GM18511 (cell line): ENCODE results near the gene DLG1.

ENCODE experiments used
- ATAC-seq: cut with Tn5 transposase; IDR thresholded peaks from one replicate; pipeline ENCODE4 v1.9.1; 2021; ENCODE audit warnings: mild to moderate bottlenecking, moderate library complexity; ENCODE audit not compliant: unreplicated experiment

Gene DLG1

GRCh38 chr3:197002701-197003454 is 295.5 kb downstream of the DLG1 start:
- peak; percentile 71 for ATAC-seq

GRCh38 chr3:197001972-197002700 is 296.3 kb downstream of the DLG1 start:
- ATAC-seq: peak; percentile 5

DNA sequence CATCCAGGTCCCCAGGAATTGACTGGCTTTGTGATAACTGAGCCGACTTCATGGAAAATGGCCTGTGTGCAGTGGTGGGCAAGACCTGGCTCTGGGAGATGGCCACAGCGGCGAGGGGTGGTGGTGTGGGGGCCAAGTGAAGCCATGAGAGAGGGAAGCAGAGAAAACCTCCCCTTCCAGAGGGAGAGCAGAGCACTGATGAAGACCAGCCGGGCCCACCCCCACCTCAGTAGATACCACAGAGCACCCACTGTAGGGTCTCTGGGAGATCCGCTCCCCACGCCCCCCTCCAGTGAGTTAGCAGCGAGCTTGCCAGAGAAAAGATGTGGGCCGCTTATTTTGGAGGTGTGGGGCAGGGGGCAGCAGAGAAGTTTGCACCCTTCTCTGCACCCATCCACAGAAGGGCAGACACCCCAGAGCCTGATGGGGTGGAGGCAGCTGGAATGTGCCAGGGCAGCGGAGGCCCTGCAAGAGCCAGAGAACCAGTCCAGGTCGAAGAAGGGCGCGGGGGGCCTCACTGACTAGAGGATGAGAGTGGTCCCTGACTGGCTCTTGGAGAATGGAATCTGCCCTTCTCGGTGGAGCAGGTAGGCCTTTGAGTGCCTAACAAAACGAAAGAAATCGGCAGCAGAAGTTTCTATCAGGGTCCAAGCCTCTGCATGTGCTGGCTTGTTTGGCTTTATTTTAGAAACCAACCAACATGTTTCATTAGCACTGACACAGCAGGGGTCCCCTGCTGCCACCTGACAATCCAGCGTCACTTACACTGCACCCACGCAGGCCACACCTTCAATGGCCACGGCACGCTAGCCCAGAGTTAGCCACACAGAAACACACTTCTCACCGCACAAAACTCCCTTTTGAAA is 297.1 kb downstream of the DLG1 start:
- no peak for ATAC-seq

GRCh38 chr3:197000211-197000610 is 298.2 kb downstream of the DLG1 start:
- ATAC-seq: no peak

DNA sequence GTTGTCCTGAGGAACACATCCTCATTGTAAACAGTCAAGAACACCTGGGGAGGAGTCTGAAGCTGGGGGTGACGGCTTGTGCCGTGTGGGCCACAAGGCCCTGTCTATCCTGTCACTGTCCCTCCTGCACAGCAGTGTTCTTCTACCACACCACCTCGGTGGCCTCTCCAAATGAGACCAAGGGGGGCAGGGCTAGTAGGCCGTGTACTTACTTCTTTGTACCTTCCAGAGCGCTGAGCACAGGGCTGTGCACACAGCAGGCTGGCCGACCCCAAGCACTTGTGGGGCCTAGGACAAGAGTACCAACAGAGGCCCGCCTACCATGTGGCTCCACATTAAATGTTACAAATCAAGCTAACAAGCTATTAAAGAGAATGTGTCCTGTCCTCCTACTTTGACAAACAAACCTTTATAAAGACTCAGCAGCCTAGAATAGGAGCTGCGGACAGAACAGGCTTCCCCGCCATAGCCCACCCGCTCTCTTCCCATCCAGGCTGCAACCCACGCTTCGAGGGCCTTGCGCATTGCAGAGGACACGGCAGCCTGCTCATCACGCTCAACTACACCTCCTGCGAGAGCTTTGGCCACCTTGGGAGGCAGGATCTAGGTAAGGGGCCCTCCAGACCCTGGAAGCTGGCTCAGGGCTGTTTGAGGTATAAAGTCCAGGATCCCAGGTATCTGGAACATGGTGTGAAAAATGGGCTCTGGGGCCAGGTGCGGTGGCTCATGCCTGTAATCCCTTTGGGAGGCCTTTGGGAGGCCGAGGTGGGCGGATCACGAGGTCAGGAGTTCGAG is 299.2 kb downstream of the DLG1 start:
- no peak for ATAC-seq

GRCh38 chr3:196997311-196997710 is 301.1 kb downstream of the DLG1 start:
- ATAC-seq: no peak

DNA sequence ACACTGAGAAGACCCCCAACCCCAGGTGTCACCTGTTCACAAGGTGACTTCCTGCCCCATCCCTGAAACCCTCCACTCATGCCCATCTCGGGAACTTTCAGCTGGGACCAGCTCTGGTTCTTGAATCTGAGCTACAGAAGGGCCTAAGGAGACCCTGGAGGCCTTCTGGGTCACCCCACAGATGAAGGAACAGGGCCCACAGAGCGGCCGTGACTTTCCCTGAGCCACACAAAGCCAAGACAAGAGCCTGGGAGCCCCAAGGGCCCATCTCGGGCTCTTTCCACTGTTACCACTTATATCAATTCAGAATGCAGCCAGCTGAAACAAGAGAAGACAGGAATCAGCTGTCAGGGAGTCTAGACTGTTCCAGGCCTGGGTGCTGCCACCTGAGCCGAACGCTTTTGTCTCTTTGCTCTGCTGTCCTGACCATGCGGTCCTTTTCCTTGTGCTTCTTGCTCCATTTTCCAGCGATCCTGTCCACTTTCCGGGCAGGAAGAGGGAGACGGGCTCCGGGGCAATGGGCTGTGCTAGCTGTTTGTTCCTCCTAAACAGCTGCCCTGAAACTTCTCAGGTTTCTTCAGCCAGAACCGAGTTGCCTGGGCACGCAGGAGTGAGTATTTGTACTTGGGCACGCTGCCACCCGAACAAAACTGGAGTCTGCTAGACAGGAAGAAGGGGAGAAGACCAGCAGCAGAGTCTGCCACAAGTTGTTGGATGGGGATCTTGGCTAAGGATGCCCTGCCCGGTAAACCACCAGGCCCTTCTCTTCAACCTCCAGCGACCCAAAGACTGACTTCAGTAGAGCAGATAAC is 301.8 kb downstream of the DLG1 start:
- no peak for ATAC-seq

GRCh38 chr3:196995646-196996355 is 302.6 kb downstream of the DLG1 start:
- no peak for ATAC-seq

GRCh38 chr3:196995027-196995426 is 303.4 kb downstream of the DLG1 start:
- no peak for ATAC-seq

GRCh38 chr3:196994056-196994455 is 304.4 kb downstream of the DLG1 start:
- ATAC-seq: no peak
